GM21447 (cell line): Measurements from ENCODE around the gene TRAPPC4.
"Not testable (repeated sequence)": the region's sequence is repeated elsewhere in the genome, so short reads cannot be mapped to it uniquely, and the experiment has no call there.

Source experiments
- ATAC-seq: cut with Tn5 transposase; IDR thresholded peaks from one replicate; pipeline ENCODE4 v1.9.1; 2021; ENCODE audit not compliant: unreplicated experiment

Gene TRAPPC4

DNA sequence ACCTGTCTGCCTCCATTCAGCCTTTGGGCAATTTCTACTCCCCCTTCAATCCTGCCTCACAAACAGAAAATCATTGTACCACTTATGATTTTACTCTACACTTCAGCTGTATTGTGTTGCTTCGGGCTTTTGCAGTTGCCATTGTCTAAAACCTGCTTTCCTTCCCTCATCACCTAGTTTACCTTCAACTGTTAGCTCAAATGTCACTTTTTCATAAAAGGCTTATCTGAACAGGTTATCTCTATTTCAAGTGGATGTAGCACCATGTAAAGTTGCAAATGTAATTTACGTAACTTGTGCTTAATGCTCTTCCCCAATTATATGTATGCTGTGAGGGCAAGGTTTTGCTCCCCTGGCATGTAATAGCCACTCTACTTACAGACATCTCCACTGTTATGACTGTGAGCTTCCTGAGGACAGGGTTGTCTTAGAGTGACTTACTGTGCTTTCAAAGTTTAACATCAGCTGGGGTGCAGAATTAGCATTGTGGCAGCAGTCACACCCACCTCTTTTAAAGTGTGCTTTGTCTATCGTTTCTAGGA, 5.9 kb upstream of the TRAPPC4 start:
- ATAC-seq, result no peak

DNA sequence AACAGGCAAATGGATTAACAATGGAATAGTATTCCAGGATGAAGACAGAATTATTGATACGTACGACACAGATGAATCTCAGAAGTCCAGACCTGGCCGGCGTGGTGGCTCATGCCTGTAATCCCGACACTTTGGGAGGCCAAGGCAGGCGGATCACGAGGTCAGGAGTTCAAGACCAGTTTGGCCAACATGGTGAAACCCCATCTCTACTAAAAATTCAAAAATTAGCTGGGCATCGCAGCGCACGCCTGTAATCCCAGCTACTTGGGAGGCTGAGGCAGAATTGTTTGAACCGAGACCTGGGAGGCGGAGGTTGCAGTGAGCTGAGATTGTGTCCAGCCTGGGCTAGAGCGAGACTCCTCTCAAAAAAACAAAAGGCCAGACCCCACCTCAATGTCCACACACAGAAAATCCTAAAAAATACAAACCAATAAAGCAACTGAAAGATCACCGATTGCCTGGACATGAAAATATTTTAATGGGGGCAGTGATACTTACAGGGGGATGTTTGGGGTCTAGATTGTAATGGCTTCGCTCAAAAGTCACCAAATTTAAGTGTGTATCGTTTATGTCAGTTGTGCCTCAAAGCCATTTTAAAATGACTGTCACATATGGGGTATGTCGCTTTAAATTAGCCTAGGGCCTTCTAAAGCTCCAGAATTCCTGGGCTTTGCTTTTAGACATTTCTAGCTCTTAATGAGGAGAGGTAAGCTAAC, 4.2 kb upstream of the TRAPPC4 start:
- ATAC-seq, result no peak

DNA sequence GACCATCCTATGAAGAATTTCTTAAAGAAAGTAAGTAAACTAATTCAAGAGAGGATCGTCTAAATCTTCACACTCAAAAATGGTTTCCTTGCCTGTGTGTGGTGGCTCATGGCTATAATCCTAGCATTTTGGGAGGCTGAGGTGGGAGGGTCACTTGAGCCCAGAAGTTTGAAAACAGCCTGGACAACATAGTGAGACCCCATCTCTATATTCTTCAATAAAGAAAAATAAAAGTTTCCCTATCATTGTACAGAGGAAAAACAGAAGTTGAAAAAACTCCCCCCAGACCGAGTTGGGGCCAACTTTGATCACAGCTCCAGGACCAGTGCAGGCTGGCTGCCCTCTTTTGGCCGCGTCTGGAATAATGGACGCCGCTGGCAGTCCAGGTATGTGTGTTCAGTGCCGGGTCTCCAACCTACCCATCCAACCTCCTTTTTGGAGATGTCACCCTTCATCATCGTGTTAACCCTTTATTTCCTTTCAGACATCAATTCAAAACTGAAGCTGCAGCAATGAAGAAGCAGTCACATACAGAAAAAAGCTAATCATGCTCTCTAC, 3.4 kb upstream of the TRAPPC4 start:
- ATAC-seq, result no peak

DNA sequence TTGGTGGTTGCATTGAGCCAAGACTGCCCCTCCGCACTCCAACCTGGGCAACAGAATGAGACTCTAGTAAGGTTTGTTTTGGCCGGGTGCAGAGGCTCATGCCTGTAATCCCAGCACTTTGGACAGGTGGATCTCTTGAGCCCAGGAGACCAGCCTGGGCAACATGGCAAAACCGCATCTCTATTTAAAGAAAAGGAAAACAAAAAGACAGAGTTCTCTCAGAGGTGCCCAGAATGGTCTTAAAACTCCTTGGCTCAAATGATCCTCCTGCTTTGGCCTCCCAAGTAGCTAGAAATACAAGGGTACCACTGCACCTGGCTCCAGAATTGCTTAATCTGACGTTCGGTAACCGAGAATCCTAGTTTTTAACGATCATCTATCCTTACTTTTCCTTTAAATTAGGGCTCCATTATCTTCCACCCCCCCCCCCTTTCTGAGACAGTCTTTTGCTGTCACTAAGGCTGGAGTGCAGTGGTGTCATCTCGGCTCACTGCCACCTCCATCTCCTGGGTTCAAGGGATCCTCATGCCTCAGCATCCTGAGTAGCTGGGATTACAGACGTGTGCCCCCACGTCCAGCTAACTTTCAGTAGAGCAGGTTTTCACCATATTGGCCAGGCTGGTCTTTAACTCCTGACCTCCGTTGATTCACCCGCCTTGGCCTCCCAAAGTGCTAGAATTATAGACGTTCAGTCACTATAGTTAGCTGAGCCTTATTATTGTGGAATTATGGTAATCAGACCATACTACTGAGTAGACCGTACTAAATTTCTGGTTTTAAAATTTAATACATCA, 2.2 kb upstream of the TRAPPC4 start:
- no peak for ATAC-seq

DNA sequence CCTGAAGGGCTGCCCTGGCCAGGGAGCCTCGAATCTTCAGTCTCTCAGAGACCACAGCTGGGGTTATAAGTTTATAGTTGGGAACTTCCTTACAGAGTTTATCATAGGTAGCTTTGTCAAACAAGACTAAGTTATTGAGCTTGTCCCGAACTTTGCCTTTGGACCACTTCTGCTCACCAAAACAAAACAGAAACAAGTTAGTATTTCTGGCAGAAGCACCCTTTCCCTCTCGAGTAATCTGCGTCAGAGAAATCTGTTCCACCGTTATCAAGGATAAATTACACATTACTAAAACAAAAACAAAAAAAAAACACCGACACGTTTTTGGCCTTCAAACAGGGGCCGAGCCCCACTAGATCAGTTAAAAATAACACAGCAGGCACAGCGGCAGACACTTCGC, 1.2 kb upstream of the TRAPPC4 start:
- ATAC-seq, result not testable (repeated sequence)

DNA sequence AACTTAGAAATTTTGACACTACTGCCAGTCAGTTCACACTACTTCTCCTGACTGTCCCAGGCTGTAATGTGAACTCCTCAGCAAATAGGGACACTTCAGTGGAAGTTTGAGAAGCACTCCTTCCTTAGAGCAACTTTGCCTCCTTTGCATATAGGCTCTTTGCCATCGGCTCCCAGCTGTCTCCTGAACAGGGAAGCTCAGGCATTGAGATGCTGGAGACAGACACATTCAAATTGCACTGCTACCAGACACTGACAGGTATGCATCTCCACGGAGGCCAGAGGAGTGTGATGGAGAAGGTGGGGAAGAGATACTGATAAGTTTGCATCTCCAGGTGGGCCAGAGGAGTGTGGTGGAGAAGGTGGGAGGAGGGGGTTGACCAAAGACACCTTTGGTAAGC, 1.4 kb downstream of the TRAPPC4 start:
- no peak for ATAC-seq

DNA sequence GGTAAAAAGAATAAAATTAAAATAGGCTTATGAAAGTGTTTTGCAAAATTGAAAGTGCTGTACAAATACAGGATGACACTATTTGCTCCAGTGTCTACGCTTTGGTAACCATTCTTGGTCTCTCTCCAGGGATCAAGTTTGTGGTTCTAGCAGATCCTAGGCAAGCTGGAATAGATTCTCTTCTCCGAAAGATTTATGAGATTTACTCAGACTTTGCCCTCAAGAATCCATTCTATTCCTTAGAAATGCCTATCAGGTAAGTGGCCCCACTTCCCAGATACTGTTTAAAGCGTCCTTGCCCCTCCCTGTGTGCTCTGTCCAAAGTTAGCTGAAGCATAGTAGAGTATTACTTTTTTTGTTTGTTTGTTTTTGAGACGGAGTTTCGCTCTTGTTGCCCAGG, 3.1 kb downstream of the TRAPPC4 start:
- no peak for ATAC-seq

DNA sequence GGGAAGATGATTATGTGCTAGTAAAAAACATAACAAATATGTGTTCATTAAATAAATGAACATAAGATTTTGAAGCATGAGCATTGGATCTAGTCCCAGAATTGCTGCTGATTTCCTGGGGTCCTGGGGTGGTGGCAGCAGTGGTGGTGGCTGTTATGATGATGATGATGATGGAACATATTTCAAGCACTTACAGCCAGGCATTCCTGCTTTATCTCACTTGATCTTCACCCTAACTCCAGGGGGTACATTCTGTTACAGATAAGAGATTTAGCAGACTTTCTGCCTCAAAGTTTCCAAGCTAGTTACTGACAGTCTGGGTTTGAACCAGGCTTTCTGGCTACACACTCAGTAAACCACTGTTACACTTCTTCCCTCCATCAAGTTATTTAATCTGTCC, 5.2 kb downstream of the TRAPPC4 start:
- no peak for ATAC-seq

DNA sequence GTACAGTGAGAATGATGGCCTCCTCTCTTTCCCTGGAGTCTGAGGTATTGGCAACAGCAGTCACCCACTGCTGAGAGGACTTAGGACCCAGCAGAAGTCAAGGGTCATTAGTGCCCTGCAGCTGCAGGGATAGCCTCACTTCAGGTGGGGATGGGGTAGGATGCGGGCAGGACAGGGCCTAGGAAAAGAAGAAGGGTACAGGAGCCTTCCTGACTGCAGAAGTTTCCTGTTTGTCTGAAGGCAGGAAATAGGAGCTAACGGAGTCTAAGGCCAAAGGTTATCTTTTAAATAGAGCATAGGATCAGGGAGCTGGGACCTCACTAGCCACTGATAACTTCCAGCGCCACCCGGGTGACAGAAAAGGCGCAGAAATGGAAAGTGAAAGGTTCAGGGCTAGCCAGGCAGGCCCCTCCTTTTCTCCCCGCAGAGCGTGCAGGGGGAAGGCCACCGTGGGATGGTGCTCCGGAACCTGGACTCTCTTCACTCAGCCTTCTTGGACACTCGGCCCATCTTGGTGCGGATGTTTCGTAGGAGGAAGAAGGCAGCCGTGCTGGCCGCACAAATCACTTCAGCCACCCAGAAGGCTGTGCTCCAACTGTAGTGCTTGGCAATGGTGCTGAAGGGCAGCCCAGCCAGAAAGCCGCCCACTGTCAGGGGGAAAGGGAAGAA, 6.0 kb downstream of the TRAPPC4 start:
- ATAC-seq, result no peak

DNA sequence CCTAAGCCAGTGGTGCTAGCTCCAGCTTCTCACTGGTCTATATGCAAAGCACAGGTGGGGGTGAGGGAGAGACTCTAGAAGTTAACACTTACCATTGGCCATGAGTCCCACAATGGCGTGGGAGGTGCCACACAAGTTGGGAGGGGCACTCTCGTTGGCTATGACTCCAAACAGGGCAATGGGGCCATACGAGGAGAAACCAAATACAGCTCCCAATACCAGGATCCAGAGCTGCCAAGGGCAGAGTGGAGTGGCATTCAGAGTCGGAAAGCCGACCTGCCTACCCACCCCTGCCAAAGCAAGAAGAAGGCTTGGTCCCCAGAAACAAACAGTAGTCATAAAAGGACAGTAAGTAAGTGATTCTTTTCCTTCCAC, 6.5 kb downstream of the TRAPPC4 start:
- no peak for ATAC-seq

DNA sequence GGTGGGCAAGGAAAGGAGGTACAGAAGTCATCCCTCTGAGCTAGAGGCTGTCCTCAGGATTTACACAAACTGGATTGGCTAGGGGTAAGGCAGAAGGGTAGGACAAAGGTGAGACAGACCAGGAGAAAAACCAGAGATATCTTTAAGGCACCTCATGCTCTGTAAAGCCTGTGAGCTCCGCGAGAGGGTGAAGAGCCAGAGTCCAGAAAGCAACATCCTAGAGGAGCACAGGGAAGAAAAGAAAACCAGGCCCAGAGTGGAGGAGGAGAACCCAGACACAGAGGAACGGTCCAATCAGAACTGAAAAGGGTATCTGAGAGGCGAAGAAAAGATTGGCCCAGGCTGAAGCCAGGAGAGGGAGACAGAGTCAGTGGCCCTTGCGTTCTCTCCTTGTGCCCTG, 7.0 kb downstream of the TRAPPC4 start:
- no peak for ATAC-seq

DNA sequence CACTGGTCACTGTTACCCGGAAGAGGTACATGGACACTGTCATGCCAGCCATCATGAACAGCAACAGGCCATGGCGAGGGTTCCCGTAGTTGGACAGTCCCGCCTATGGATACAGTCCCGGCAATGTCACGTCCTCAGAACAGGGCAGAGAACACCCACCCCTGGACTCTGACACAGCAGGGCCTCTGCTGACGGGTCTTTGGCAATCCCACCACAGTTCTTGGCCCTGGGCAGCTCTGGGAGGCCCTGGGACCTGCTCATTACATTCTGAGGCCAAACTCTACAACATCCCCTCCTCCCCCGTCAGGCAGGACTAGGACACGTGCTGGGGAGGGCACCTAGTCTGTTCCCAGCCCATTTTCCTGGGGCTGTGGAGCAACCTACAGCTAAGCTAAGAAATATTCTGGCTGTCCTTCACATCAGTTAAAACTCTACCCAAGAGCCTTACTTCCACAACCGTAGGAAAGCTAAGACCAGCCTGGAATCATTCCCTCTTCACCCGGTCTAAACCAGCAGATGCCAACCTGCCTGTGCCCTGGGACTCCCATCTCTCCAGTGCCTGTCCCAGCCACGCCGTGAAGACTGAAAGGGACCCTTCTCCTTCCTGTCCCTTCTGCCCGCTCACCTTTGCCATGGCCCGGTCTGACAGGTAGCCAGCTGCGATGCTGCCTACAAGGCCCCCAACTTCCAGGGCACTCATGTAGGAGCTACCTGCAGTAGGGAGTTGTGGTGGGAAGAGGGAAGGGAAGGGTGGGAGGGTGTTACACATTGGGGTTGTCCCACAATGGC, 7.6 kb downstream of the TRAPPC4 start:
- no peak for ATAC-seq

DNA sequence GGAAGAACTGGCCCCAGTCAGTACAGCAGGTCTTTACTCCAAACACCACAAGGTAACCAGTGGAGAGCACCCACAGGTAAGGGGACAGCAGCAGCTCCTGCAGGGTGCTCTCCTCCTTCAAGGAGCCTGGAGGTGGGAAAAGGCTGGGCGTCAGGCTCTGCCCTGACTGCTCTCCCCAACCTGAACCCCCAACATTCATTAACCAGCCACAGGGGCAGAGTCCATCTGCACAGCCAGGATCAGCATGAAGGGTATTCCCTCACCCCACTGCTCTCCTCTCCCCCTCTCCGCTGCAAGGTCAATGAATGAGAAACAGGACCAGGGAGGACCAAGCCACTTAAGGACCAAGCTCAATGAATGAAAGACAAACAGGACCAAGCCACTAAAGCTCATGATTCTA, 8.4 kb downstream of the TRAPPC4 start:
- ATAC-seq, result no peak

DNA sequence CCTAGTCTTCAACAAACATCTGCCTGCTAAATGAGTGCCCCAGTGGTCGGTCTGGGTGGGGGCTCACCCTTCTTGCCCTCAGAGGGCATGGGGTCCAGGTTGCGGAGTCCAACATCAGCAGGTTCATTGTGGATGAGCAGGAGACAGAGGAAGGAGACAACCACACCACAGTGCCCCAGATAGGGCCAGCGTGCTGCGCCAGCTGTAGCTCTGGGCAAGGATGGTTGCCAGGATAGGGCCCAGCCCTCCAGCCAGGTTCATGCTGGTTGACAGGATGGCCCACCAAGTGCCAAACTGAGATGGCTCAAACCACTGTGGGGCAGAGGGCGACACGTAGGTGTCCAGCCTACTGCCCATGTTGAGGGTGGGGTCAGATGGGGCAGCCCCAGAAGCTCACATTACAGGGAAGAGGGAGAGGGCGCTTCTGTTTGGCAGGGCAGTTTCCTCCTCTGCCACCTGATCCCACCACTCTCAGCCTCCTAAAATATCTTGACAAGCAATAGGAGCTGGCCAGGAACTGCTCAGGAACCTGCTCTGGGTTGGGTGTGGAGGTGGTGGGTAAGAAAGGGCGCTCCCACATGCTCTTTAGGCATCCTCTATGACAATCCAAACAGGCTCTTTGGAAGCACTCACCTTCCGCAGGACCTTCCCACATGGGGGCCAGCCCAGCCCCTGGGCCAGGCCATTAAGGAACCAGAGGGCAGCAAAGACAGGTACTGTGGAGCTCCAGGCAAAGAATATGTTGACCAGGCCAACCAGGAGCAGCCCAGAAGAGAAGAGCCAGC, 9.2 kb downstream of the TRAPPC4 start:
- no peak for ATAC-seq

DNA sequence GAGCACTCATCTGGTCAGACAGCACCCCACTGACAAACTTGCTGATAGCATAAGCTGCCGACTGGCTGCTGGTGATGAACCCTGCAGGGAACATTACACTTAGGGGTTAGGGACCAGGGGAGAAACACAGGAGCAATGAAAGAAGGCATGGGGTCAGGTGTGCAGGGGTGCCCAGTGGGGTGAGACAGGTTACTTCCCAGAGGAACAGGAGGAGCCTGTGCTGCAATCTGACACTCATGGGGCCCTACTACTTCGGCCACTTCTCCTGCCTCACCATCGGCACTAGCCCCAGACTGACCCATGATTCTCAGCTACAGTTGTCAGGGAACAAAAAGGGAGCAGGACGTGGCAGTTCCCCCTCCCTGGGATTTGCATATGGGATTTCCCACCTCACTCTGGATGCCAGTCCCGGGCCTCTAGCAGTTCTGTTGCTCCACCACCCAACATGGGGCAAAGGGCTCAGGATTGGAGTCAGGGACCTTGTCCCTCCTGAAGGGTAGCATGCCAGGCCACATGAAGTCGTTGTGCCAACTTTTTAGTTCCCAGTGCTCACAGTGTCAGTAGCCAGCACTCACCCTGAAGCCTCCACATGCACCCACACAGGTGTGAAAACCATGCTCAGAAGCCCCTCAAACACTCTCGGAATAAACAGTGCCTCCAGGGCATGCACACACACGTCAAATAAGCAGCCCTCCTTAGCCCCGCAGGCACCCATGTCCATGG, 9.9 kb downstream of the TRAPPC4 start:
- ATAC-seq, result no peak

DNA sequence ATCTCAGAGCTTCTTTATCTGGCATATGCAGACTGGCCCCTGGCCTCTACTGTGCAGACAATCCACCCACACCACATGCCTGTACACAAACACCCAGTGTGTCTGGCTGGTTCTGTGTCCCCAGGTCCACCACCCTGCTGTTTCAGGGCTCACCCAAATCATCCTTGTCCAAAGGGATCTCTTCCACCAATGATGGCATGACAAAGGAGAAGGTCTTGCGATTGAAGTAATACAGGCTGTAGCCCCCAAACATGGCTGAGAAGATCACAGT, 10.4 kb downstream of the TRAPPC4 start:
- no peak for ATAC-seq

DNA sequence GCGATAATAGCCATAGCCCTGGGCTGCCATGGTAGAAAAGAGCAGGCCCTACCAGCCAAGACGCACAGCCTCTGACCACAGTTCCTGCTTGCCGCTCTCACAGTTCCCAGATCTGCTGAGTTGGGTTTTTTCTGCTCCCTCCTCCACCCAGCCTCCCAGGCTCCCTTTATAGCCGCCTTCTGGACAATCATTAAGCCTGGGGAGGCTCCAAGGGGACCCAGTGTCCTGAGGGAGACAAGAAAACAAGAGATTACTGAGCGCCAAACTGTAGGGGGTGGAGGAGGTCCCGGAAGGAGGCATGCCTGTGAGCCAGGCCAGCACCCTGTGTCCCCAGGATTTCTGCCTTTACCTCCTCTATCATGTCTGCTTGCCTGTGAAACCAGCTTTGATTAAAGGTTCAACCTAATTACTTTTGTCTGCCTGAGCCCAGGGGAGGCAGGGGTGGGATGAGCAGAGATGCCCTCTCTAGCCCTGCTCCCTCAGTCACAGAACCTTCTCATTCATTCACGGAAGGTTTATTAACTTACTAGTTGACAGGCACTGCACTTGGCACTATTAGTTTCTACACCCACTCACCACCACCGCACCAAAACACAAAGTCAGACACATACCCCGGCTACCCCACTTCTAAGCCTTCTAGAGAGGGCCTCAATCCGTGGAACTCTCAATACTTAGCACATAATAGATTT, 10.9 kb downstream of the TRAPPC4 start:
- ATAC-seq, result peak; percentile 11

DNA sequence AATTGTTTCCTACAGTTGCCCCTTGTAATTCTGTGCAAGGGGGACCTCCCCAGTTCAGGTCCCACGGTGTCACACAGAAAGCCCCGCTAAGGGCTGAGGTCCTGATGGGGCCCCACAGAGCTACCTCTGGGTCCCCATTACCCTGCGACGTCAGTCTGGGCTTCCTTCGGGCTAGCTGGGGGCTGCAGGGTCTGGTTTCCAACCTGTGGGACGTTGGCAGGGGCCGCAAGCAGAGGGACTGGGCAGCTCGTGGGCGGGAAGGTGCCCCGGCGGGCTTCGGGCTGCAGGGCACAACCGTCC, 11.4 kb downstream of the TRAPPC4 start:
- ATAC-seq, result peak; percentile 17

DNA sequence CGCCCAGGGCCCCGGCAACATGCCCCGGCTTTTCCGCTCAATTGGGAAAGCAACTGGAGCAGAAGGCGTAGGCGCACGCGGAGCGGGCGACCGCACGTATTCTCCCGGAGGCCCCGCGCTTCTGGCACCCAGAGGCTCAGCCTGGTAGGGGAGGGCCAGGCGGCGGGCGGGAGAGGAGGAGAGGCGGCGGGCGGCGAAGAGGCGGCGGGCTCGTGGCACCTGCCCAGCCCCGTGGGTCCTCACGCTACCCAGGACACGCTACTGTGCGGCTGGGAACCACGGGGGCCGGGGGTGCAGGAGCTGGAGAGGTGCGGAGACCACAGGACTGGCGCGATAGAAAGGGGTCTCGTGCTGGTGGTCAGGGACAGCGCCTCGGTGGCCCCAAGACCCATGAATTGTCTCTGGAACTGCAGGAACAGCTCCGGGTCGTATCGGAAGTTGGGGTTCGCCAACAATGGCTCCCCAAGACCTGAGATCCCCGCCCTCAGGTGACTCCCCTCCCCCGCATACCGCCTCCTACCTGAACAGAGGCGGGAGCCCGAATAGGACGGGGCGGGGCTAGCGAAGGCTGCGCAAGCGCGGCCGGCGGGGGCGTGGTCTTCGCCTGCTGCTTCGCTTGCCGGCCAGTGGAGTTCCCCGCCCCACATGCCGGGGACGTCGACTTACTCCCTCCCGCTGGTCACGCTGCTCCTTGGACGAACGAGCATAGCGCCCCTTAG, 11.9 kb downstream of the TRAPPC4 start, which contains the start of gene SLC37A4:
TSS of gene SLC37A4 (minus strand) at position 549 of the 719 bp plus-strand sequence.
- ATAC-seq, result peak; percentile 80
